Measurements from ENCODE around the gene WNT6.

WNT6 gene

DNA sequence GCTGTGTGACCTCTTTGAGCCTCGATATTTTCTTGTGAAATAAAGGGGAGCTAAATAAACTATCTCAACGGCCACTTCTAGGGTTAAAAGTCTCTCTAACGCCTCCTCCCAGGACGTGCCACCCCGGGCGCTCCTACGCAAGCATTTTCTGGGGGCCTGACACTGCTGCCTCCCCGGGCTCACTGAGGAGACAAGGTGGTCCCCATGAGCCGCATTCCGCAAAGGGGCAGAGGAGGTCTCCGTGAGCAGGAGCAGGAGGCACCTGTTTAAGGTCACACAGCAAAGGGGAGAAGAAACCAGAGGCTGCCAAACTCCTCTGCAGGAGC is 20.1 kb downstream of the WNT6 start:
- DNase-seq, result no peak

DNA sequence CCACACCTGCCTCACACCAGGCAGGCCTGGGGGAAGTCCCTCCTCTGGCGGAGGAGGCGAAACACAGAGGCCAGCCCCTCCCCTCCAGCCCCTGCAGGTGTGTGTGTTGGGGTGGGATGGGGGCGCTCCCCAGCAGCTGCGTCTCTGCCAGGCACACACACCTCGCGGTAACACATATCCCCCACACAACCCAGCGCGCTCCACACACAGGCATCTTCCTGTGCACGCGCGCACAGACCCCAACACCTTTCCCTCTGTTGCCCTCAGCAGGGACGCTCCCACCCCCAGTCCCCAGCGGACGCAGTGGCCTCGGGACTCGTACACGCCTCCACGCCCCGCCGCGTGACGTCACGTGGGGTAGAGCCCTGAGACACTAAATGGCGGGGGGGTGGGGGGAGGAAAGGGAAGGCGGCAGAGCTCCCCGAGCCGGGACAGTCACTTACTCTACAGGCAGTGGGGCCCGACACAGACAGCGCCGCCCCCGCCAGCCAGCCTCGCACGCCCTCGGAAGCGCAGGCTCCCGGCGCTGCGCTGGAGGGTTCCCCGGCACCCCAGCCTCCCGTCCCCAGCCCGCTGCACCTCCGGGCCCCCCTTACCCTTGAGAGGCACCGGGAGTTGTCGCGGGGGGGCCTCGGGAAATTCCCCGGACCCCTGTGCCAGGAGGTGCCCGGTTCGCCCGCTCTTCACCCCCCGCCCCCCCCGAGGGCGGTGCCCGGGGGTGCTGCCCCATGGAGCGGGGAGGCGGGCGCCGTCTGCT is 20.7 kb downstream of the WNT6 start, which contains the start of gene WNT10A:
TSS of gene WNT10A (plus strand) at position 751 of the 757 bp plus-strand sequence. CDS start 144 bp downstream, outside the sequence.
- peak; percentile 47 for DNase-seq

DNA sequence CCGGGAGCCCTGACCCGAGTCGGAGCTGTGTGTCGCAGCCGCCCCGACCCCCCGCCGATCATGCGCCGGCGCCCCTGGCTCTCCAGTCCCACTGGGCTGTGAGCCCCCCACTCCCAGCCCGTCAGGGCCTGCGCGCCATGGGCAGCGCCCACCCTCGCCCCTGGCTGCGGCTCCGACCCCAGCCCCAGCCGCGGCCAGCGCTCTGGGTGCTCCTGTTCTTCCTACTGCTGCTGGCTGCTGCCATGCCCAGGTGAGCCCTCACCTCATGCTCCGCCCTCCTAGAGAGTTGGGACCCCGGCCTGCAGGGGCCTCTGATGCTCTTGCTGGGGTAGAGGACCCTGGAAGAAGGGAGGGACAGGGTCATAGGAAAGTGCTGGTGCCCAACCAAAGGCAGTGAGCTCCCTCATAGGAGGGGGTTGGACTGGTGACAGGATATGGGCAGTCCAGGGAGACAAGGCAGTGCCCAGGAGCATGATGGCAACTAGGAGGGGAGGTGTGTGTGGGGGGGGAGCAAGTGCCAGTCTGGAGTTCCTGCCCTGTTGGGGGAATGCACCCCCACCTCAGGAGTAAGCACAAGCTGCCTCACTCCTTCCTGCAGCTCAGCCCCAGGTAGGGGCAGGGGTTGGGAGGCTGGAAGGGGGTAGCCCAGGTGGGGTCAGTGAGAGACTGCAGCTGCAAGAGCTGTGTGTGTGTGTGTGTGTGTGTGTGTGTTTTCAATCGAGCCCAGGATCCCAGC is 21.4 kb downstream of the WNT6 start:
- no peak for DNase-seq

DNA sequence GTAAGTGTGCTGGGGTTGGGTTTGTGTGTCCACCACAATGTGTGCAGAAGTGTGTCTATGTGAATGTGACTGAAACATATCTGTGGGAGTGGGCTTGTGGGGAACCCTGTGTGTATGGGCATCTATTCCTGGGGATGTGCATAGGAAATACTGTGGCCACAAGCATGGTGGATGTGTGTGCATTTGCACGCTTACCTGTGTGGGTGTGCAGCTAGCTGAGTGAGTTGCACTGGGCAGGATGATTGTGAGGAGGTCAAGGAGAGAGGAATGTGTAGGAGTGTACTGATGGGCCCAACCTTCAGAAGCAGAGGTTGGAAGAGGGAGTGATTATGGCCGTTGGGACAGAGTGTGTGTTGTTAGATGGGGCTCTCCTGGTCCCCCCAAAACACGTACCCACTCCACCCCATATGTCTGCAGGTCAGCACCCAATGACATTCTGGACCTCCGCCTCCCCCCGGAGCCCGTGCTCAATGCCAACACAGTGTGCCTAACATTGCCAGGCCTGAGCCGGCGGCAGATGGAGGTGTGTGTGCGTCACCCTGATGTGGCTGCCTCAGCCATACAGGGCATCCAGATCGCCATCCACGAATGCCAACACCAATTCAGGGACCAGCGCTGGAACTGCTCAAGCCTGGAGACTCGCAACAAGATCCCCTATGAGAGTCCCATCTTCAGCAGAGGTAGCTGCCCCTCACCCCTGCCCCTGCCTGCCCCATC is 22.3 kb downstream of the WNT6 start:
- DNase-seq, result no peak

DNA sequence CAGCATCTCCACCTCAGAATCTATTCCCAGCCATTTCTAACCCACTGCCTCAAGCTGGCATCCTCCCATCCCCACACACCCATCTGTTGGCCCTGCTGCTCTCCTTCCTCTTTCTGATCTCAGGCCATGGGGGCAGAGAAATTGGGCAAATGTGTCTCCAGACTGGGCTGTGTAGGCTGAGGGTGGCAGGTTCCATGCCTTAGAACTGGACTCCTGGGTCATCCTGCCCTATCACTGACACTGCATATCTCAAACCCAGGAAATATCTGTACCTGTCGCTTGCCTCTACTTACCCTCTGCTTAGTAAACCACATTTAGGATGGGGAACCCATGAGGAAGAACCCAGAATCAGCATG is 22.8 kb downstream of the WNT6 start:
- DNase-seq, result no peak

DNA sequence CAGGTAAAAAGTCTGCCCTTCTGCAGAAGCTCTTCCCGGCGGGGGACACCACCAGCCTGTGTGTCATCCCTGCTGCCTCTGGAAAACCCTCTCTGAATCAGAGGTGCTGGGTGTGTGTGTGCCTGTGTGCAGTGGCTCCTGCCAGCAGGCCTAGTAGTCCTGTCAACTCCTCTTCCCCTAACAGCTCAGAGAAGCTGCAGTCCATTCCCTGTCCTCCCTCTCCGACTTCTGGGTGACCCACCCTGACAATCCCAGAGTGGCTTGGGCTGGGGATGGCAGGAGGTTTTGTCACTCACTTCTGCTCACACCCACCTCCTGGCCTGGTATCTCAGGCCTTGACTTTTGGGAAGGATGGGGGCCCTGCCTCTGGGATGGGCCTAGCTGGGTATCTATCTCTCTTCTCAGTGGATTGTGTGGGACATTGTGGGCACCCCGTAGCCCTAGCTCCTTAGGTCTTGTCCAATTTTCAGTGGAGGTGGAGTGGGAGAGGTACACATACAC is 23.3 kb downstream of the WNT6 start:
- DNase-seq, result no peak

DNA sequence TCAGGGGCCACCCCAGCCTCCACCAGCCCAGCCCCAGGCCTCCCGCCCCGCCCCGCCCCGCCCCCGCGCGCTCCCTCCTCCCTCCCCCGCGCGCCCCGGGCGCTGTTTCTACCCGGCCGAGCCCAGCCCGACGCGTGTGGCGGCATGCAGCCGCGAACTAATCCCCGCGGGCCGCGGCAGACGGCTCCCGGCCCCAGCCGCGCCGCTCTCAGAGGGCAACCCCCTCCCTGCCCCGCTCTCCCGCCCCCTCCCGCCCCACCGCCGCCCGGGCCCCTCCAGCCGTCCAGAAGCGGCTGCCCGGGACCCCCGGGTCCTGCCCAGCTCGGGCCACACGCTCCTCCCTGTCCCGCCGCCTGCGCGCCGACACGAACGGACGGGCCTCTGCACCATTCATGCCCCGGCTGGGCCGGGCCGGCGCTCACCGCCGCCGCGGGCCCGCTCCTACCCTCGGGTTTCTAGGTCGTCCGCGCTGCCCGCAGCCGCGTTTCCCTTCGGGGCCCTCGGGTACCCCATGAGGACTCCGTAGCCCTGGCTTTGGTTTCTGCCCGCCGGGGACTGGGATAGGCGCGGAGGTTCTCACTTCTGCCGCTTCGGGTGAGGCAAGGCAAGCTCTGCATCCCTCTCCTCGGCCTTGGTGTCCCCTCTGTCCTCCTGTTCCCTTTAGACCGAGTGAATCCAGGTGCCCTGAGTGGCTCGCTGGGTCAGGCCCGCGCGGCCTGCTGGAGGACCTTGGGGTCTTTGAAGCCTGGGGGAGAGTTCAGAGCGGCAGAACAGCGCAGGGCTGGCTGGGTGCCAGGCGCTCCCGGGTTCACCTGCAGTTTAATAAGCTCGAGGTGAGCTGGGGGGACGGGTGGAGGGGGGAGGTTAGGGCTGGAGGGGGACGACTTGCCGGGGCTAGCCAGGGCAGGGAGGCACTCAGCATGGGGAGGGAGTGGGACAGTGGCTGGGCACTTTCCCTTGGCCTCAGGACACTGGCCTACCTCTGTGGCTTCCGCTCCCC is 24.2 kb downstream of the WNT6 start:
- DNase-seq, result no peak

DNA sequence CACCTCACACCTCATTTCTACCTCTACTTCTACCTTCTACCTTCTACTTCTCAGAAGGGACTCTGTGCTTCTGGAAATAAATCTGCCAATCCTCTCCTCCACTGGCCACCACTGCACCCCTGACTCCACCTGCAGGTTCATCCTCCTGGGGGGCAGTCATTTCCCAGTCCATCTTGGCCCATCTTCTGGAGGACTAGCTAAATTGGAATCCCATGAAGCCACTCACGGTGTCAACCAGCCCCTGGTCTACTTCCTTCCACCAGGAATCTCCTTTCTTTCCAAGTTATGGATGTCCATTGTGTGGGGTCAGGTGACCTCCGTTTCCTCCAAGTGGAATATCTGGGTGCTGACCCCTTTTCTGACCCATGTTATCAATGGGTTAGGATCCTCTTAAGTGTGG is 24.9 kb downstream of the WNT6 start:
- DNase-seq, result no peak

DNA sequence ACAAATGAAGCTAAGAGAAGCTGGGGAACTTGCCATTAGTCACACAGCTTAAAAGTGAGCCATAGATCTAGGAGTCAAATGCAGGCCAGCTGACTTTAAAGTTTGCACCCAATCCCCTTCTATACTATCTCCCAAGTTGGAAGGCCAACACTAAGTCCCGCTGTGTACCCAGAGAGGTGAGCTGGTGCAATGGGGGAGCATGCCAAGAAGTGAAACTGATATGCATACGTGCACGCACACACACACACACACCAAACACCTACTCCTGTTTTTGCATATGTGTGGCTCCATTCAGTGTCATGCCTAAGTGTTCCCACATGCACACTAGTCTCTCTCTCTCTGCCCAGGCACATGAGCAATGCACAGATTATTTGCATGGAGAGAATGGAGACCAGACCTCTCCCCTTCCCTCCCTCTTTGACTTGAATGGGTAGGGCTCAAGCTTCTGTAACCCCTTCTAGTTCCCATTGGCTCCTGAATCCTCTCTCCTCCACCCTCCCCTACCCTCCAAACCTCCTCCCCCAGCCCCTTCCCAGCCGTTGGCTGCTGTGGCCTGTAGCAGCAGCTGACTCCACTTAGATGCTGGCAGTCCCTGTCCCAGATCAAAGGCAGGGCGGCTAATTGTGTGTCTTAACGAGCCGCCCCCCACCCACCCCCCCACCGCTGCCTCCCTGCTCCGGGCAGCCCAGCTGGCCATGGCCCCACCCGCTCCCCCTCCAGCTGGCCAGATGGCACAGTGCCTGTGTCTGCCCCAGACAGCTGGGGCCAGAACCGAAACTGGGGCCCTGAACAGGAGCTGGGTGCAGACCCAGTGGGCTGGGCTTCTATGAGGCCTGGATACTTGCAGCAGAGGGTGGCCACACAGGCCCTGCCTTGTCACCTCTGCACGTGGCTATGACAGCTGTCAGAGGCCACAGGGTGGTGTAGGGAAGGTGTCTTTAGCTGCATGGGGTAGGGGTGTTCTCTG is 26.7 kb downstream of the WNT6 start:
- DNase-seq, result no peak

DNA sequence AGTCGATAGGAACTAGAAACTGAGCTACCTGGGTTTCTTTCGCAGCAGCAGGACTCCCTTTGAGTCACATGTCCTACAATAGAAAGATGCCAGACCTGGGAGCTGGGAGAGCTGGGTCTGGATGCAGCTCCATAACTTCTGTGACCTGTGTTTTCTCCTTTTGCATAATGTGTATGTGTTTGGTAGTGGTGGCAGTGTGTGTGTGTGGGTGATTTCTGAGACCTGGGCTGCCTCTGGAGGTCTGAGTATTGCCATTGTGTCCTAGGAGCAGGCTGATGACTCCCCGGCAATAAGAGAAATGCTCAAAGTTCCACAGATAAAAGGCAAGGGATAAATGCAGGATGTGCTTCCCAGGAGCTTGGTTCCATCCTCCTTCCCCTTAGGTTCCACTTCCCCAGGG is 27.5 kb downstream of the WNT6 start:
- no peak for DNase-seq

DNA sequence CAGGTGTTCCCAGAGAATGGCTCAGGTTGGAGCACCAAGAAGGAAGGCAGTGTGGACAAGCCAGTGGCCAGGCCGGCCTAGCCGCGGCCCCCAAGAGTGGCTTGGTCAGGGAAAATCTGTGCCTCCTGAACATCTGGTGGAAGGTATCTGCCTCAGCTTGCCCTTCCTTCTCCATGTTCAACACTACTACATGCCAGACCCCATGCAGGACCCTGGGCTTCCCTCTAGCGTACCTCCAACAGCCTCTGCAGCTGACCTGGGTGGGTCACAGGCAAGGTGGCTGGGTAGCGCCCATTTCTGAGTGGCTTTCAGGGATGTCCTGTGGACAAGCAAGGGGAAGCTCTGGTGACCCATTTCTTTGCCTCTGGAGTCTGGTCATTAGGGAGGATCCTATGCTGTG is 28.7 kb downstream of the WNT6 start:
- DNase-seq, result no peak

DNA sequence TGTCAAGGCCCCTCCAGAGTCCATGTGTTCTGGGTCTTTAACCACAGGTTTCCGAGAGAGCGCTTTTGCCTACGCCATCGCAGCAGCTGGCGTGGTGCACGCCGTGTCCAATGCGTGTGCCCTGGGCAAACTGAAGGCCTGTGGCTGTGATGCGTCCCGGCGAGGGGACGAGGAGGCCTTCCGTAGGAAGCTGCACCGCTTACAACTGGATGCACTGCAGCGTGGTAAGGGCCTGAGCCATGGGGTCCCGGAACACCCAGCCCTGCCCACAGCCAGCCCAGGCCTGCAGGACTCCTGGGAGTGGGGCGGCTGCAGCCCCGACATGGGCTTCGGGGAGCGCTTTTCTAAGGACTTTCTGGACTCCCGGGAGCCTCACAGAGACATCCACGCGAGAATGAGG is 30.3 kb downstream of the WNT6 start:
- no peak for DNase-seq

DNA sequence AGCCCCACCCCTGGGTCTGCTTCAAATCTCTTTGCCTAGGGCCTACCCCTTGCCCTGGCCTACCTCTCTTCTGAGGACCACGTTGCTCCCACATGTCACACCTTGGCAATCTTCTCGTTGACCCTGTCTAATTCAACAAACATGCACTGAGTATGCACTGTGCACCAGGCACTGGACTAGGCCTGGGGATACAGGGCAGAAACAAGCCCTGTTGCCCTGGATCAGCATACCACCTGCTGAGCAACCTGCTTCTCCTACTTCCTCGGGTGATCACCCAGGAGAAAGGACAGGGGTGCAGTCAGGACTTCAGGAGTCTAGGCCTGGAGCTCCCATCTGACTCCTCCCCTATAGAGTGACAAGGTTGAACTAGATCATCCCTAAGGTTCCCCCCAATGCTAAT is 30.8 kb downstream of the WNT6 start:
- DNase-seq, result no peak

DNA sequence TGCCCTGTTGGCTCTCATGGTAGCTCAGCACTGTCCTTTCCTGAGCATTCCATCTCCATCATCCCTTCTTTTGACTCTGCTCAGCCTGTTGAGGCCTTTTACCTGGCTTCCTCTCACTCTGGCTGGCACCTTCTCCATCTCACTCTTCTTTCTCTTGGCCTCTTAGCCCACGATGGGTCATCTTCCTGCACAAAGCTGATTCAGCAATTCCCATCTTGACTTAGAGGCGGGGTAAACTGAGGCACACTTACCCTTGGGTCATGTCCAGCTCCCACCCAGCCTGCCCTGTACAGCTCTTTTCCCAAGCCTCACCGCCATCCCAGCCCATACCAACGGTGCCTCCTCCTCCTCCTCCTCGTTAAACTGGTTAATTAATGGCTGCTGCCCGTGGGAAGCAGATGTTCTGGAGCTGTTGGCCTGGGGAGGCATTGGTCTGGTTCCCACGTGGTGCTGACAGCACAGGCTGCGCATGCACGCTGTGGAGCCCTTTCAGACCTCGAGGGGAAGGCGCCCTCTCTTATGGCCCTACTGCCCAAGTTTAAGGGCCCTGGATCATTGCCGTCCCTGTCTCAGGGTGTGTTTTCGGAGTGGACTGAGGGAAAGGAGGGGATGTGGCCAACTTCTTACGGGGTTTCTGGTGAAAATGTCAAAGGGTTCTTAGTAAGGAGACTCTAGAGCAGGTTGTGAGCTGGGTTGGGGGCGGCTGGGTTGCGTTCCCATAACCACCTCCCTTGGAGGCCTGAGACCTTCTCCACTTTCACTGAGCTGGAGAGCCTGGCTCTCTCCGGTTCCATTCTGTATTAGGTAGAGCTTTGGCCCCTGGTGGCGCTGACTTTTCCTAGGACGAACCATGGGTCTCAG is 31.9 kb downstream of the WNT6 start:
- DNase-seq, result no peak

DNA sequence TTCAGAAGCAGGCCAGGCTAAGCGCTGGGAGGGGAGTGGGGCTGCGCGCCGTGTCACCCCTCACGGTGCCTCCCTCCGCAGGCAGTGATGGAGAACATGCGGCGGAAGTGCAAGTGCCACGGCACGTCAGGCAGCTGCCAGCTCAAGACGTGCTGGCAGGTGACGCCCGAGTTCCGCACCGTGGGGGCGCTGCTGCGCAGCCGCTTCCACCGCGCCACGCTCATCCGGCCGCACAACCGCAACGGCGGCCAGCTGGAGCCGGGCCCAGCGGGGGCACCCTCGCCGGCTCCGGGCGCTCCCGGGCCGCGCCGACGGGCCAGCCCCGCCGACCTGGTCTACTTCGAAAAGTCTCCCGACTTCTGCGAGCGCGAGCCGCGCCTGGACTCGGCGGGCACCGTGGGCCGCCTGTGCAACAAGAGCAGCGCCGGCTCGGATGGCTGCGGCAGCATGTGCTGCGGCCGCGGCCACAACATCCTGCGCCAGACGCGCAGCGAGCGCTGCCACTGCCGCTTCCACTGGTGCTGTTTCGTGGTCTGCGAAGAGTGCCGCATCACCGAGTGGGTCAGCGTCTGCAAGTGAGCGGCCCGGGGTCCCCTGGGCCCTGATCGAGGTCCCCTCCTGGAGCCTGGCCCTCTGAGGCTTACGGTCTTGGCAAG is 33.2 kb downstream of the WNT6 start:
- peak; percentile 57 for DNase-seq

DNA sequence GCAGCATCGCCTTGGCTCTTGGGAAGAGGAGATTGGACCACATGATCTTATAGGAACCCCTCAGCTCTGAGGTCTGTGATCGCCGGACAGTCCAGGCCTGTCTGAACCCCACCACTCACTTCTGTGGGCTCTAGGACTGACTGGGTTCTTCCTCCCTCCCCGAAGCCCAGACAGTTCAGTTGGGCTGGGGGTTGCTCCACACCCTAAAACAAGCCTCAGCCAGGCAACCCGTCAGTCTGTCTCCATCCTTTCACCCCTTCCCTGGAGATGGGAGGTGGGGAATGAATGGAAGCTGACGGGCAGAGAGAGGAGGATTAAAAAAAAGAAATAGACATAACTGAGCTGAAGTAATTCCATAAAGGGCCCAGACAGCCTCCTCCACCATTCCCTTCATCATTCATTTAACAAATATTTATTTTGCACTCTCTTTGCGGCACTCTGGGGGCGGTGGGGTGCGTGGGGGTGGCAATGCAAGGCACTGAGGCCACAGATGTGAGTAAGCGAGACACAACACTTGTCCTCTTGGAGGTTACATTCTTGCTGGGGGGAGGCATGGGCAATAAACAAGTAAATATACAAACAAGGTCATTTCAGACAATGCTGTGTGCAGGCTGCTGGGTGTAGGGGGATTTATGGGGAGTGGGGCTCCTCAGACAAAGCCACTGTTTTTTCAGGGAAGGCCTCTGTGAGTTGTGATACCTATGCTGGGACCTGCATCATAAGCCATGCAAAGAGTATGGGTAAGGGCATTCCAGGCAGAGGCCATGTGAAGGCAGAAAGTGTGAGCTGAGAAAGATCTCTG is 33.9 kb downstream of the WNT6 start:
- no peak for DNase-seq

DNA sequence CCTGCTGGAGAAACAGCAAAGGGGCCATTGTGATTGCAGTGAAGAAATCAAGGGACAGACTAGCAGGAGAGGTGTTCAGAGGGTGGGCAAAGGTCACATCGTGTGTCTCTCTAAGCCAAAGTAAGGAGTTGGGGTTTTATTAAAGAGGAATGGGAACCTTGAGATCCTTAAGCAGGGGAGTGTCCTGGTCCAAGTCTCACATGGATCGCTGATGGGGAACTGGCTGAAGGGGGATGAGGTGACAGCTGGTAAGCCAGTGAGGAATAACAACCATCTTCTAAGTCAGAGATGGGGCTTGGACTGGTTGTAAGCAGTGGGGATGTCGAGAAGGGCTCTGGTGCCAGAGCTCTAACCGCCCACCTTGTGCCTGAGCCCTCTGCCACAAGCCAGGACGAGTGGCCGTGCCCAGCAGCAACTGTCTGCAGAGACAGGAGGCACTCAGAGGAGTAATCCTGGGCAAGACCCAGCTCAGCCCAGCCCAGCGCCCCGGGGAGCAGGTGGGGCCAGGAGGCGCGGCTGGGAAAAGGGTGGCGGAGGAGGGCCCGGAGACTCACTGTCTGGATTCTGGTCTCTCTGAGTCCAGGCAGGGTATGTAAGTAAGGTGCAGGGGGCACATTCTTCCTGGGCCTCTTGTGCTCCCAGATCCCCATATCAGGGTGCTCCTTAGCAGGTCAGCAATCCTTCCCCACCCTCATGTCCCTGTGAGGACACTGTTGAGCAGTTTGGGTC is 34.7 kb downstream of the WNT6 start:
- DNase-seq, result no peak

DNA sequence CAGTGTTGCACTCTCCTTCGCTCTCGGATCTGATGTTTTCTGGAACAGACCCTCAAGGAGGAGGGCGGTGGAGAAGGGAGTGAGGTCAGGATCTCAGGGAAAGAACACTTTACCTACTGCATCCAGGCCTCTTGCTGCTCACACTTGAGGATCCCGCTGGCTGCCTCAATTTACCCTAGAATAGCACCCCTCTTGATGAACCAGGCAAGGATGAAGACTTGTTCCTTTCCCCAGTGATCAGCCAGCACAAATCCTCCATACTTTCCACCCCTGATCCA is 35.2 kb downstream of the WNT6 start:
- DNase-seq, result no peak

DNA sequence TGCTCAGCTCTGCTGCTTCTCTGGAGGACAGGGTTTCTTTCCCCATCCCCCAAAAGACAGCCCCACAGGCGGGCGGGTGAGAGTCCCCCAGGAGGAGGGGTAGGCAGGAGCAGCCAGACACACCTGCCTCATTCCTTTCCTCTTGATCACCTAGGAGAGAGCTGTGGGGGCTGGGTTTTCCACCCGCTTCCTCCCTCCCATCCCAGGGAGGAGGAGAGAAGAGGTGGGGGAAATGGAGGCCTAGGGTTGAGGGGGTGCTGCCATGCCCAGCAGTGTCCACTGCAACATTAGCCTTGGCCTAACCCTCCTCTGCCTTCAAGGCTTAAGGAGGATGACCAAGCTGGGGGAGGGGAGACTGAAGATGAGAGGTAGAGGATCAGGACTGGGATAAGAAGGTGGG is 35.7 kb downstream of the WNT6 start:
- DNase-seq, result no peak

Data from NCI-H146 (cell line).